Heart right ventricle (tissue), 16 donors: ENCODE data around the gene RBMS2. TPM values are rescaled to one million over a fixed set of nuclear protein-coding genes. Genes with fewer than 3 reads are reported as not detected.

ENCODE experiments used
- ATAC-seq, 8 donors: fragments of 200-7000 bp; cut with Tn5 transposase; one replicate each; pipeline ENCODE4 v1.9.1; 2020; ENCODE audit warnings: mild to moderate bottlenecking in 8 of 8, moderate library complexity in 8 of 8, moderate number of reproducible peaks in 1 of 8
- DNase-seq, 2 donors: peaks; one replicate each; pipeline ENCODE4 v3.0.0-alpha.2; 2020
- H3K27ac ChIP-seq, 10 donors: fragments of 200-600 bp; sonication (generic) in 2 of 10; one replicate each; pipeline versions ENCODE4 v1.5.0 to v1.8.0; 2020 to 2022; ENCODE audit warnings: mild to moderate bottlenecking in 3 of 10
- H3K27me3 ChIP-seq, 7 donors: fragments of 200-600 bp; one replicate each; pipeline ENCODE4 v1.8.0; 2021 to 2022; ENCODE audit warnings: mild to moderate bottlenecking in 2 of 7
- H3K36me3 ChIP-seq, 9 donors: fragments of 200-600 bp; sonication (generic) in 1 of 9; one replicate each; pipeline versions ENCODE4 v1.5.0 to v1.8.0; 2020 to 2022; ENCODE audit warnings: mild to moderate bottlenecking in 2 of 9
- H3K4me1 ChIP-seq, 9 donors: fragments of 200-600 bp; sonication (generic) in 1 of 9; one replicate each; pipeline versions ENCODE4 v1.5.0 to v1.8.0; 2020 to 2022; ENCODE audit warnings: mild to moderate bottlenecking in 4 of 9
- H3K4me3 ChIP-seq, 10 donors: fragments of 200-600 bp; sonication (generic) in 2 of 10; one replicate each; pipeline versions ENCODE4 v1.5.0 to v1.8.0; 2020 to 2022; ENCODE audit warnings: mild to moderate bottlenecking in 7 of 10, moderate library complexity in 2 of 10
- H3K9me3 ChIP-seq, 11 donors: fragments of 200-600 bp in 10 of 11; sonication (generic) in 2 of 11; one replicate each; pipeline versions ENCODE4 v1.5.0 to v1.8.0; 2013 to 2022; ENCODE audit warnings: mild to moderate bottlenecking in 2 of 11, control low read depth in 1 of 11, moderate library complexity in 1 of 11
- WGBS, 2 donors: extraction: QIAGEN DNeasy Blood & Tissue Kit; methylation state at CpG; one replicate each; pipeline ENCODE4 v1.1.7; 2013; ENCODE audit warnings: inconsistent platforms in 1 of 2; 5-methylcytosine and 5-hydroxymethylcytosine counted together
- intact Hi-C, 10 donors: fragments of 100-400 bp; cut with DNase I; formaldehyde crosslinking; loops; one replicate each; pipeline versions ENCODE4 v1.11.1 to v1.14.2; 2022
- polyA plus RNA-seq, 2 donors: library from polyadenylated mRNA; stranded (reverse); fragments of 200-250 nt; gene quantifications; one replicate each; pipeline ENCODE4 v1.2.3, GENCODE V29; 2013
- total RNA-seq, 10 donors: library from RNA; stranded (reverse); fragmentation: NEBNext Ultra II Directional in 3 of 10; extraction: Animal tissue kit (Norgen Biotek cat#: 25700) in 3 of 10; gene quantifications; one replicate each; pipeline versions ENCODE4 v1.2.1 to v1.2.4, GENCODE V29; 2021 to 2023
- TF ChIP-seq, protein P1 (sequence below), 9 donors: fragments of 200-600 bp; sonication (generic) in 2 of 9; IDR thresholded peaks; one replicate each; pipeline versions ENCODE4 v1.5.0 to v1.8.0; 2021 to 2022; ENCODE audit warnings: antibody characterized with exemption in 9 of 9, mild to moderate bottlenecking in 5 of 9, moderate library complexity in 1 of 9
- donor health status: Arrhythmogenic right ventricular cardiomyopathy.
- donor health status: ischemic (EF 13 %, LVEDD 7.1; RV severe dilation, severe dysfunction).
- donor health status: healthy with polysubstance abuse.
- donor health status: DM: no; HTN: yes; CAD: no.
- donor health status: DM: no; HTN: no; CAD: no.
- donor health status: ischemic (EF 25% LVEDD 6.9; RV normal size, moderate dysfunction).
- donor health status: ischemic (EF 25% LVEDD 5.7; RV mildly dilated, moderate dysfunction).
- donor health status: healthy.
- donor health status: DM: yes; HTN: yes; CAD: no.
- donor health status: Ischemic cardiomyopathy.
- donor health status: ischemic (EF 35%, LVEDD 5.7; RV mildly dilated, moderate dysfunction).
- donor health status: nonischemic (EF 11% LVEDD 7.7; RV severe dilation, severe dysfunction).
- donor health status: DM: yes; HTN: yes; CAD: no.
- donor health status: PGD.
- donor health status: ischemic (EF 29% LVEDD 5.4; RV normal size, mild dysfunction).
- donor health status: nonischemic (EF 23%, LVEDD 6.1; RV moderate dilation, normal function).

Gene RBMS2
- total and polyA plus RNA-seq, 12 donors = 6.4 to 39.6 (median 31.2) TPM

DNA sequence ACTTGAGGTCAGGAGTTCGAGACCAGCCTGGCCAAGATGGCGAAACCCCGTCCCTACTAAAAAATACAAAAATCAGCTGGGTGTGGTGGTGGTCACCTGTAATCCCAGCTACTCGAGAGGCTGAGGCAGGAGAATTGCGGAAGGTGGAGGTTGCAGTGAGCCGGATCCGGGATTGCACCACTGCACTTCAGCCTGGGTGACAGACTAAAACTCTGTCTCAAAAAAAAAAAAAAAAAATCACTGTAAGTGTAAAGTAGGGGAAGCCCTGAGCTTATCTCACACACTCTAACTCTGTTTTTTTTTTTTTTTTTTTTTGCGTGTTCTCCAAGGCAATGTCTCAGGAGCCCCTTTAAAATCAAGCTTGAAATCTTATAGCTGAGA lies 421 bp upstream of the RBMS2 start:
- 33 to 43% methylated on average over 8 of the region's 8 CpGs for WGBS, 2 donors
- Histone ChIP-seq H3K27ac (peak overlapping the region; percentile 83 to 97 (median 90)), H3K4me3 (peak overlapping the region in 9 of 10 donors; percentile 45 to 74 (median 63)), H3K36me3 (no peaks in the 10 kb centered on the region), H3K27me3 (no peaks in the 10 kb centered on the region), H3K4me1 (peaks cover 7 to 67% (median 49%) of the 10 kb centered on the region in 9 donors), H3K9me3 (no peaks in the 10 kb centered on the region)
- intact Hi-C loops = loop anchor here in 5 of 10 donors (2.0 to 5.0 kb wide), 4 partner anchors 44 to 111 kb away; partner anchors contain the start of gene BAZ2A (in 2 of the 5)
- TF ChIP-seq, protein P1, sequence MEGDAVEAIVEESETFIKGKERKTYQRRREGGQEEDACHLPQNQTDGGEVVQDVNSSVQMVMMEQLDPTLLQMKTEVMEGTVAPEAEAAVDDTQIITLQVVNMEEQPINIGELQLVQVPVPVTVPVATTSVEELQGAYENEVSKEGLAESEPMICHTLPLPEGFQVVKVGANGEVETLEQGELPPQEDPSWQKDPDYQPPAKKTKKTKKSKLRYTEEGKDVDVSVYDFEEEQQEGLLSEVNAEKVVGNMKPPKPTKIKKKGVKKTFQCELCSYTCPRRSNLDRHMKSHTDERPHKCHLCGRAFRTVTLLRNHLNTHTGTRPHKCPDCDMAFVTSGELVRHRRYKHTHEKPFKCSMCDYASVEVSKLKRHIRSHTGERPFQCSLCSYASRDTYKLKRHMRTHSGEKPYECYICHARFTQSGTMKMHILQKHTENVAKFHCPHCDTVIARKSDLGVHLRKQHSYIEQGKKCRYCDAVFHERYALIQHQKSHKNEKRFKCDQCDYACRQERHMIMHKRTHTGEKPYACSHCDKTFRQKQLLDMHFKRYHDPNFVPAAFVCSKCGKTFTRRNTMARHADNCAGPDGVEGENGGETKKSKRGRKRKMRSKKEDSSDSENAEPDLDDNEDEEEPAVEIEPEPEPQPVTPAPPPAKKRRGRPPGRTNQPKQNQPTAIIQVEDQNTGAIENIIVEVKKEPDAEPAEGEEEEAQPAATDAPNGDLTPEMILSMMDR (IDR thresholded peaks at IDR 0.05) = no peak
- peak; percentile 15 to 19 for DNase-seq
- ATAC-seq = peak in 7 of 8 donors; percentile 11 to 50 (median 27)

DNA sequence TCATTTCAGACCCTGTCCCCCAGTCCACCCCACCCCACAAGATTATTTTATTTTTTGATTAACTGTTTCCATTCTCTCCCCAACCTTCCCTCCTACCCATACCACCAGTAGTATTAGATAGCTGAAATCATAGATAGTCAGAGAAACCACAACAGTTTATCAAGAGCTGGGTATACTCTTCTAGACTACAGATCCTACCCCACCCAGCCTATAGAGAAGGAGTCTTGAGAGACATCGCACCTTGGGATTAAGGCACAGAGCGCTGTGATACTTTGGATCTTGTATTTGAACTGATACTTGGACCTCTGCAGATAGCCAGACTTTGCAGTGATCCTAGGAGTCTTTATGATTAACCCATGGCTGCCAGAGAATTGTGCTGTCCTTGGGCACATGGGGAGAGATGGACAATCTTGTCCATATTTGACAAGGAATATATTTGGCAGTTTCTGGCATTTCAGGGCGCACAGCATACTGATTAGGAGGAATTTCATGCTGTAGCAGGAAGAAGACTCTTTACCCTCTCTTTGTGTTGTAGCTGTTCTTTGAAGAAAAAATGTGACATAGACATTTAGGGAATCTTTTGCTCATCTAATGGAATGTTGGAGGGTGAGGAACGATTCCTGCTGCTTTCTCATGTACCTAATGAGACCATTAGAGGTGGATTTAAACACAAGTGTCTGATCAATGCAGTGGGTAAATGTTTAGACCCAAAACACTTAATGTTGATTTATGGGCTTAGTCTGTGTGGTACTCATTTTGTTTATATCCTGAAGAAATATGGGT lies 982 bp downstream of the RBMS2 start:
- TF ChIP-seq, protein P1 (IDR thresholded peaks at IDR 0.05) = no peak
- Histone ChIP-seq H3K4me1 (peaks cover 7 to 80% (median 61%) of the 10 kb centered on the region in 9 donors), H3K9me3 (no peaks in the 10 kb centered on the region), H3K4me3 (peak overlapping the region; percentile 45 to 74 (median 64)), H3K27ac (peak overlapping the region; percentile 83 to 97 (median 91)), H3K27me3 (no peaks in the 10 kb centered on the region), H3K36me3 (no peaks in the 10 kb centered on the region)
- ATAC-seq (peak in 3 of 8 donors; percentile 1 to 9 (median 4)), DNase-seq (no peak)
- 13 to 16% methylated on average over 4 of the region's 4 CpGs for WGBS, 2 donors
- intact Hi-C loops = loop anchor here in 4 of 10 donors (2.0 to 5.0 kb wide), 3 partner anchors 105 to 114 kb away; partner anchors contain the start of gene BAZ2A (in 2 of the 4)

DNA sequence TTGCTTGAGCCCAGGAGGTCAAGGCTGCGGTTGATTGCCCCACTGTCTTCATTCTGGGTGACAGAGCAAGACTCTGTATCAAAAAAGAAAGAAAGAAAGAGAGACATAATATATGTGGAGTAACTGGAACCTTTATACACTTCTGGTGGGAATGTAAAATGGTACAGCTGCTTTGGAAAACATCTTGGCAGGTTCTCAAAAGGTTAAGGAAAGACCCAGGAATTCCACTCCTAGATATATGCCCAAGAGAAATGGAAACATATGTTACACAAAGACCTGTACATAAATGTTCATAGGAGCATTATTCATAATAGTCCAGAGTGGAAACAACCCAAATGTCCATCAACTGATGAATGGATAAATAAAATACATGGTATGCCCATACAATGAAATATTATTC lies 7.2 kb downstream of the RBMS2 start:
- DNase-seq (no peak), ATAC-seq (no peak)
- H3K4me3 ChIP-seq = no peak overlapping the region
- no peaks in the 10 kb centered on the region for H3K9me3 ChIP-seq
- H3K36me3 ChIP-seq = peaks cover 0 to 11% (median 0%) of the 10 kb centered on the region in 9 donors
- peaks cover 0 to 82% (median 42%) of the 10 kb centered on the region in 9 donors for H3K4me1 ChIP-seq
- WGBS, 2 donors = 89% methylated on average over 1 of the region's 1 CpG
- intact Hi-C loops = no loop called here
- H3K27me3 ChIP-seq = no peaks in the 10 kb centered on the region
- TF ChIP-seq, protein P1 (IDR thresholded peaks at IDR 0.05) = no peak
- H3K27ac ChIP-seq = no peak overlapping the region

DNA sequence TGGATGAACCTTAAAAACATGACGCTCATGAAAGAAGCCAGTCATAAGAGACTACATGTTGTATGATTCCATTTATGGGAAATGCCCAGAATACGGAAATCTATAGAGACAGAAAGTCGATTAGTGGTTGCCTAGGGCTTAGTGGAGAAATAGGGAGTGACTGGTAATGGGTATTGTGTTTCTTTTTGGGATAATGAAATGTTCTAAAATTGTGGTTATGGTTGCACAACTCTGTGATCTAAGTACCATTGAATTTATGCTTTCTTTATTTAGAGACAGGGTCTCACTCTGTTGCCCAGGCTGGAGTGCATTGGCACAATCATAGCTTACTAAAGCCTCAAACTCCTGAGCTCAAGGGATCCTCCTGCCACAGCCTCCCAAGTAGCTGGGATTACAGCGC lies 8.0 kb downstream of the RBMS2 start:
- intact Hi-C loops = no loop called here
- ATAC-seq (no peak), DNase-seq (no peak)
- WGBS, 2 donors = 93% methylated on average over 4 of the region's 4 CpGs
- H3K9me3 ChIP-seq = no peaks in the 10 kb centered on the region
- H3K4me1 ChIP-seq = peaks cover 0 to 74% (median 41%) of the 10 kb centered on the region in 9 donors
- no peak overlapping the region for H3K27ac ChIP-seq
- H3K27me3 ChIP-seq = no peaks in the 10 kb centered on the region
- H3K36me3 ChIP-seq = peaks cover 0 to 15% (median 0%) of the 10 kb centered on the region in 9 donors
- H3K4me3 ChIP-seq = no peak overlapping the region
- TF ChIP-seq, protein P1 (IDR thresholded peaks at IDR 0.05) = no peak
